ENCODE data around the gene ETFA.

The ETFA gene

DNA sequence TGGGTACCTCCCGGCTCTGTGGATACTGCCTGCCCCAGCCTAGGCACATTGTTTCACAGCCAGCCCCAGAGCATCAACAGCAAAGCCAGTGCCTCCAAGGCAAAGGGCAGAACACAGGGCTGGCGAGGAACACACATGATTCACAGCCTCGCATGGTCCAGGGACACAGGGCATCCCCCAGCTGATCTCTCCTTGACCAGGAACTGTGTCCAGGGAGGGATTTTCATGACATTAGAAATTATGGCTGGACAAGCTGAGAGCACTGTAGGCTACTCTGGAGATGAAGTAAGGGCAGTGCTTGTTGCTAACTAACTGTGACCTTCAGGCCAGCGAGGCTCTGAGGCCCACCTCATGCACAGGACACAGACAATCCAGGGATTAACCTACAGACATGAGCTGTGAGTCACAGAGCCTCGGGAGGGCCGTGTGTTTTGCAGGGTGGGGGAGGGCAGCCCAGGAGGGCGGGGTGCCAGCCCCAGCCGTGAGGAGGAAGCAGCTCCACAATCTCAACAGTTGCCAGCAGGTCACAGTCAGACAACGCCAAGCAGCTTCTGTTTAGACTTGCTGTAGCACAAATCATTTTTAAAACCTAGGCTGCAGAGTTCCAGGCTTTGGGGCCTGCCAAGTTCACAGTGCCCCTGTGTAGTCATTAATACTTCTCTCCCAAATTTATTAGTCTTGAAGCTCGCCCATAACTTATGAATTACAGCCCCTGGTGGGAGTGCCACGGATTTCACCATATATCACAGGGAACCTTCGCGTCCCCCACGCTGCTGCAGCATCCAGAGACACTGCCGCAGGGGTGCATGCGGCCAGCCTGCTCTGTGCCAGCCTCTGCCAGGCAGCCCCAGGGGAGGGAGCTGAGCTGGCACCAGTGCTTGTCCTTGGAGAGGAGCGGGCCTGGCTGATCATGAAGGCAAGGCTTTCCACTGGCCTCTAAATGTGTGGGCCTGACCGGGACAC, 114.7 kb downstream of the ETFA start (continued):
- TF ChIP-seq KLF1 (tag by site-specific recombination; IDR thresholded peaks at IDR 0.05): peak; percentile 55; the same call in 1 of the 2 replicates
- TF ChIP-seq ZBTB1 (tag by site-specific recombination; IDR thresholded peaks at IDR 0.05): no peak
- no peak for TF ChIP-seq ZNF24 (tag by site-specific recombination; IDR thresholded peaks at IDR 0.05)
- TF ChIP-seq, protein P1, sequence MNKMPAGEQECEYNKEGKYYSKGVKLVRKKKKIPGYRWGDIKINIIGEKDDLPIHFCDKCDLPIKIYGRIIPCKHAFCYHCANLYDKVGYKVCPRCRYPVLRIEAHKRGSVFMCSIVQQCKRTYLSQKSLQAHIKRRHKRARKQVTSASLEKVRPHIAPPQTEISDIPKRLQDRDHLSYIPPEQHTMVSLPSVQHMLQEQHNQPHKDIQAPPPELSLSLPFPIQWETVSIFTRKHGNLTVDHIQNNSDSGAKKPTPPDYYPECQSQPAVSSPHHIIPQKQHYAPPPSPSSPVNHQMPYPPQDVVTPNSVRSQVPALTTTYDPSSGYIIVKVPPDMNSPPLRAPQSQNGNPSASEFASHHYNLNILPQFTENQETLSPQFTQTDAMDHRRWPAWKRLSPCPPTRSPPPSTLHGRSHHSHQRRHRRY (tag by site-specific recombination; IDR thresholded peaks at IDR 0.05): no peak
- no peak for TF ChIP-seq ZNF214 (tag by site-specific recombination; IDR thresholded peaks at IDR 0.05; ENCODE audit: borderline replicate concordance)
- TF ChIP-seq, protein P2, sequence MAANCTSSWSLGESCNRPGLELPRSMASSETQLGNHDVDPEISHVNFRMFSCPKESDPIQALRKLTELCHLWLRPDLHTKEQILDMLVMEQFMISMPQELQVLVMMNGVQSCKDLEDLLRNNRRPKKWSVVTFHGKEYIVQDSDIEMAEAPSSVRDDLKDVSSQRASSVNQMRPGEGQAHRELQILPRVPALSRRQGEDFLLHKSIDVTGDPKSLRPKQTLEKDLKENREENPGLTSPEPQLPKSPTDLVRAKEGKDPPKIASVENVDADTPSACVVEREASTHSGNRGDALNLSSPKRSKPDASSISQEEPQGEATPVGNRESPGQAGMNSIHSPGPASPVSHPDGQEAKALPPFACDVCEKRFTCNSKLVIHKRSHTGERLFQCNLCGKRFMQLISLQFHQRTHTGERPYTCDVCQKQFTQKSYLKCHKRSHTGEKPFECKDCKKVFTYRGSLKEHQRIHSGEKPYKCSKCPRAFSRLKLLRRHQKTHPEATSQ (tag by site-specific recombination; IDR thresholded peaks at IDR 0.05): no peak
- TF ChIP-seq KLF10 (tag by site-specific recombination; IDR thresholded peaks at IDR 0.05): no peak
- no peak for TF ChIP-seq ZNF2 (tag by site-specific recombination; IDR thresholded peaks at IDR 0.05)
- TF ChIP-seq, protein P3, sequence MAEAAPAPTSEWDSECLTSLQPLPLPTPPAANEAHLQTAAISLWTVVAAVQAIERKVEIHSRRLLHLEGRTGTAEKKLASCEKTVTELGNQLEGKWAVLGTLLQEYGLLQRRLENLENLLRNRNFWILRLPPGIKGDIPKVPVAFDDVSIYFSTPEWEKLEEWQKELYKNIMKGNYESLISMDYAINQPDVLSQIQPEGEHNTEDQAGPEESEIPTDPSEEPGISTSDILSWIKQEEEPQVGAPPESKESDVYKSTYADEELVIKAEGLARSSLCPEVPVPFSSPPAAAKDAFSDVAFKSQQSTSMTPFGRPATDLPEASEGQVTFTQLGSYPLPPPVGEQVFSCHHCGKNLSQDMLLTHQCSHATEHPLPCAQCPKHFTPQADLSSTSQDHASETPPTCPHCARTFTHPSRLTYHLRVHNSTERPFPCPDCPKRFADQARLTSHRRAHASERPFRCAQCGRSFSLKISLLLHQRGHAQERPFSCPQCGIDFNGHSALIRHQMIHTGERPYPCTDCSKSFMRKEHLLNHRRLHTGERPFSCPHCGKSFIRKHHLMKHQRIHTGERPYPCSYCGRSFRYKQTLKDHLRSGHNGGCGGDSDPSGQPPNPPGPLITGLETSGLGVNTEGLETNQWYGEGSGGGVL (tag by site-specific recombination; IDR thresholded peaks at IDR 0.05): no peak
- no peak for TF ChIP-seq ZNF138 (tag by site-specific recombination; IDR thresholded peaks at IDR 0.05; ENCODE audit: borderline replicate concordance)
- TF ChIP-seq GLI4 (tag by site-specific recombination; IDR thresholded peaks at IDR 0.05): no peak
- TF ChIP-seq SCRT2 (tag by site-specific recombination; IDR thresholded peaks at IDR 0.05): 0 out of 2 replicates have a peak, but pooled peaks have one; percentile 44
- TF ChIP-seq MZF1 (tag by site-specific recombination; IDR thresholded peaks at IDR 0.05; ENCODE audit: borderline replicate concordance): no peak

DNA sequence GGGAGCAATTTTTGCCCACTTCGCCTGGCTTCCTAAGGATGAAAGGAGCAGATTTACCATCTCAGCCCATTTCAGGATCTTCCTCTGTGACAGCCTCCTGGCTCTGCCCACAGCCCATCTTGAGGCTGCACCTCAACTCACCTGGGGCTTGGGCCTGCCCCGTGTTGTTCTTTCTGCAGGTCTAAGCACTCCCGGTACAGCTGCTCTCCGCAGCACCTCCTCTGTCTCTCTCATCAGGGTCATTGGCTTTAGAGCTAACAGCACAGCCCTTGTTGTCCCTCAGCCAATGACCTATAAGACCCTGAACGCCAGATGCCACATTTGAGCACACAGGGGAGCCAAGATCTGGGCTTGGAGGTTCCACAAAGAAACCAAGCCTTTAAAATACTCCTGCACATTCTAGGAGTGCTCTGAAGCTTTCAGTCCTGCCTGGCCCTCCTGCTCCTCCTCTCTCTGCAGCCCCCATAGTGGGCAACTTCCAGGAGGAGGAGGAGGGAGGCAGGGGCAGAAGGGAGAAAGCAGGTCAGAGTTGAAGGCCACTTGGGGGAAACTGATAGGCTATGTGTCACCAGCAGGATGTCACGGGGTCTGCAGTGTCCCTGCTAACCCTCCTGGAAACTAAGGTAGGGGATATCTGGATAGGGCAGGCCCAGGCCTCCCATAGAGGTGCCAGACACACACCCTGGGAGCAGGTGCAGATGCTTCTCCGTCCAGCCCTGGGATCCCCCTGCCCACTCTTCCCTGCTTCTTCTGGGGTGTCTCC, 115.6 kb downstream of the ETFA start:
- CTCF ChIA-PET: interaction anchor here (0.6 to 3.8 kb wide), 3 partner anchors 10 to 93 kb away, joined by 3 to 27 read pairs (median 3); no protein-coding TSS in a partner anchor
- POLR2A ChIA-PET: interaction anchor here (0.9 to 1.3 kb wide), 2 partner anchors 116 to 141 kb away, joined by 4 to 9 read pairs; partner anchors contain the start of genes ETFA and ISL2
- Histone ChIP-seq H3K4me1 (ENCODE audit: control insufficient read depth, insufficient read depth, low read length) (peaks cover 9% of the 10 kb centered on the region), H3K4me3 (ENCODE audit: low read depth, low read length) (no peak overlapping the region), H3K36me3 (ENCODE audit: control insufficient read depth in 2 of 2, insufficient read depth in 1 of 2, low read length in 2 of 2) (peaks cover 0 to 3% of the 10 kb centered on the region in 2 experiments; a peak in 1 of 3 replicates), H3K9me3 (ENCODE audit: control insufficient read depth, insufficient read depth, low read depth, low read length) (no peaks in the 10 kb centered on the region), H3K27ac (ENCODE audit: extremely low read depth, low read depth, low read length) (no peak overlapping the region)
- TF ChIP-seq ZNF510 (tag by site-specific recombination; IDR thresholded peaks at IDR 0.05; ENCODE audit: insufficient replicate concordance): no peak
- TF ChIP-seq ZNF274 (IDR thresholded peaks at IDR 0.05; ENCODE audit: low read length): no peak
- TF ChIP-seq ZNF274 (tag by site-specific recombination; IDR thresholded peaks at IDR 0.05; ENCODE audit: borderline replicate concordance): no peak
- TF ChIP-seq KLF16 (tag by site-specific recombination; IDR thresholded peaks at IDR 0.05): no peak
- TF ChIP-seq, protein P4, sequence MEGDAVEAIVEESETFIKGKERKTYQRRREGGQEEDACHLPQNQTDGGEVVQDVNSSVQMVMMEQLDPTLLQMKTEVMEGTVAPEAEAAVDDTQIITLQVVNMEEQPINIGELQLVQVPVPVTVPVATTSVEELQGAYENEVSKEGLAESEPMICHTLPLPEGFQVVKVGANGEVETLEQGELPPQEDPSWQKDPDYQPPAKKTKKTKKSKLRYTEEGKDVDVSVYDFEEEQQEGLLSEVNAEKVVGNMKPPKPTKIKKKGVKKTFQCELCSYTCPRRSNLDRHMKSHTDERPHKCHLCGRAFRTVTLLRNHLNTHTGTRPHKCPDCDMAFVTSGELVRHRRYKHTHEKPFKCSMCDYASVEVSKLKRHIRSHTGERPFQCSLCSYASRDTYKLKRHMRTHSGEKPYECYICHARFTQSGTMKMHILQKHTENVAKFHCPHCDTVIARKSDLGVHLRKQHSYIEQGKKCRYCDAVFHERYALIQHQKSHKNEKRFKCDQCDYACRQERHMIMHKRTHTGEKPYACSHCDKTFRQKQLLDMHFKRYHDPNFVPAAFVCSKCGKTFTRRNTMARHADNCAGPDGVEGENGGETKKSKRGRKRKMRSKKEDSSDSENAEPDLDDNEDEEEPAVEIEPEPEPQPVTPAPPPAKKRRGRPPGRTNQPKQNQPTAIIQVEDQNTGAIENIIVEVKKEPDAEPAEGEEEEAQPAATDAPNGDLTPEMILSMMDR (tag by site-specific recombination; IDR thresholded peaks at IDR 0.05): no peak
- TF ChIP-seq, protein P5, sequence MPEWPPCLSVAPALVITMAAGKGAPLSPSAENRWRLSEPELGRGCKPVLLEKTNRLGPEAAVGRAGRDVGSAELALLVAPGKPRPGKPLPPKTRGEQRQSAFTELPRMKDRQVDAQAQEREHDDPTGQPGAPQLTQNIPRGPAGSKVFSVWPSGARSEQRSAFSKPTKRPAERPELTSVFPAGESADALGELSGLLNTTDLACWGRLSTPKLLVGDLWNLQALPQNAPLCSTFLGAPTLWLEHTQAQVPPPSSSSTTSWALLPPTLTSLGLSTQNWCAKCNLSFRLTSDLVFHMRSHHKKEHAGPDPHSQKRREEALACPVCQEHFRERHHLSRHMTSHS (tag by site-specific recombination; IDR thresholded peaks at IDR 0.05): no peak
- no peak for TF ChIP-seq ZNF175 (tag by site-specific recombination; IDR thresholded peaks at IDR 0.05)
- no peak for TF ChIP-seq ZNF155 (tag by site-specific recombination; IDR thresholded peaks at IDR 0.05)
- TF ChIP-seq, protein P6, sequence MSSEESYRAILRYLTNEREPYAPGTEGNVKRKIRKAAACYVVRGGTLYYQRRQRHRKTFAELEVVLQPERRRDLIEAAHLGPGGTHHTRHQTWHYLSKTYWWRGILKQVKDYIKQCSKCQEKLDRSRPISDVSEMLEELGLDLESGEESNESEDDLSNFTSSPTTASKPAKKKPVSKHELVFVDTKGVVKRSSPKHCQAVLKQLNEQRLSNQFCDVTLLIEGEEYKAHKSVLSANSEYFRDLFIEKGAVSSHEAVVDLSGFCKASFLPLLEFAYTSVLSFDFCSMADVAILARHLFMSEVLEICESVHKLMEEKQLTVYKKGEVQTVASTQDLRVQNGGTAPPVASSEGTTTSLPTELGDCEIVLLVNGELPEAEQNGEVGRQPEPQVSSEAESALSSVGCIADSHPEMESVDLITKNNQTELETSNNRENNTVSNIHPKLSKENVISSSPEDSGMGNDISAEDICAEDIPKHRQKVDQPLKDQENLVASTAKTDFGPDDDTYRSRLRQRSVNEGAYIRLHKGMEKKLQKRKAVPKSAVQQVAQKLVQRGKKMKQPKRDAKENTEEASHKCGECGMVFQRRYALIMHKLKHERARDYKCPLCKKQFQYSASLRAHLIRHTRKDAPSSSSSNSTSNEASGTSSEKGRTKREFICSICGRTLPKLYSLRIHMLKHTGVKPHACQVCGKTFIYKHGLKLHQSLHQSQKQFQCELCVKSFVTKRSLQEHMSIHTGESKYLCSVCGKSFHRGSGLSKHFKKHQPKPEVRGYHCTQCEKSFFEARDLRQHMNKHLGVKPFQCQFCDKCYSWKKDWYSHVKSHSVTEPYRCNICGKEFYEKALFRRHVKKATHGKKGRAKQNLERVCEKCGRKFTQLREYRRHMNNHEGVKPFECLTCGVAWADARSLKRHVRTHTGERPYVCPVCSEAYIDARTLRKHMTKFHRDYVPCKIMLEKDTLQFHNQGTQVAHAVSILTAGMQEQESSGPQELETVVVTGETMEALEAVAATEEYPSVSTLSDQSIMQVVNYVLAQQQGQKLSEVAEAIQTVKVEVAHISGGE (tag by site-specific recombination; conservative IDR thresholded peaks at IDR 0.05; ENCODE audit: low read depth): no peak
- TF ChIP-seq ZNF10 (tag by site-specific recombination; IDR thresholded peaks at IDR 0.05): no peak

Data from HEK293 (cell line).